Measurements from ENCODE around the gene ACAD11. TPM values are rescaled to one million over a fixed set of nuclear protein-coding genes. Genes with fewer than 3 reads are reported as not detected.

Gene ACAD11
- total RNA-seq, 2 donors from 2014 or later, result 52.8 to 100 TPM

GRCh38 chr3:132544130-132544529 lies 115.5 kb downstream of the ACAD11 start:
- Histone ChIP-seq H3K4me3 (no peak overlapping the region), H3K9me3 (no peaks in the 10 kb centered on the region), H3K27me3 (replicated peaks; ENCODE audit: insufficient read depth) (no peaks in the 10 kb centered on the region), H3K36me3 (peaks cover 9% of the 10 kb centered on the region), H3K4me1 (ENCODE audit: control insufficient read depth in 1 of 2, low read depth in 2 of 2) (peaks cover 0 to 3% of the 10 kb centered on the region in 2 donors), H3K27ac (no peak overlapping the region)
- ATAC-seq (ENCODE audit: insufficient number of reproducible peaks, low FRiP score, low read depth), result no peak
- TF ChIP-seq, protein P1, sequence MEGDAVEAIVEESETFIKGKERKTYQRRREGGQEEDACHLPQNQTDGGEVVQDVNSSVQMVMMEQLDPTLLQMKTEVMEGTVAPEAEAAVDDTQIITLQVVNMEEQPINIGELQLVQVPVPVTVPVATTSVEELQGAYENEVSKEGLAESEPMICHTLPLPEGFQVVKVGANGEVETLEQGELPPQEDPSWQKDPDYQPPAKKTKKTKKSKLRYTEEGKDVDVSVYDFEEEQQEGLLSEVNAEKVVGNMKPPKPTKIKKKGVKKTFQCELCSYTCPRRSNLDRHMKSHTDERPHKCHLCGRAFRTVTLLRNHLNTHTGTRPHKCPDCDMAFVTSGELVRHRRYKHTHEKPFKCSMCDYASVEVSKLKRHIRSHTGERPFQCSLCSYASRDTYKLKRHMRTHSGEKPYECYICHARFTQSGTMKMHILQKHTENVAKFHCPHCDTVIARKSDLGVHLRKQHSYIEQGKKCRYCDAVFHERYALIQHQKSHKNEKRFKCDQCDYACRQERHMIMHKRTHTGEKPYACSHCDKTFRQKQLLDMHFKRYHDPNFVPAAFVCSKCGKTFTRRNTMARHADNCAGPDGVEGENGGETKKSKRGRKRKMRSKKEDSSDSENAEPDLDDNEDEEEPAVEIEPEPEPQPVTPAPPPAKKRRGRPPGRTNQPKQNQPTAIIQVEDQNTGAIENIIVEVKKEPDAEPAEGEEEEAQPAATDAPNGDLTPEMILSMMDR (IDR thresholded peaks at IDR 0.05), result no peak
- DNase-seq (ENCODE audit: low spot score), result no peak

GRCh38 chr3:132543011-132543739 lies 116.4 kb downstream of the ACAD11 start:
- Histone ChIP-seq H3K9me3 (no peaks in the 10 kb centered on the region), H3K36me3 (peaks cover 9% of the 10 kb centered on the region), H3K27ac (peak overlapping the region; percentile 4 to 9), H3K4me3 (no peak overlapping the region), H3K27me3 (replicated peaks; ENCODE audit: insufficient read depth) (no peaks in the 10 kb centered on the region), H3K4me1 (ENCODE audit: control insufficient read depth in 1 of 2, low read depth in 2 of 2) (peaks cover 0 to 3% of the 10 kb centered on the region in 2 donors)
- ATAC-seq (ENCODE audit: insufficient number of reproducible peaks, low FRiP score, low read depth), result no peak
- TF ChIP-seq, protein P1 (IDR thresholded peaks at IDR 0.05), result no peak
- no peak for DNase-seq (ENCODE audit: low spot score)

DNA sequence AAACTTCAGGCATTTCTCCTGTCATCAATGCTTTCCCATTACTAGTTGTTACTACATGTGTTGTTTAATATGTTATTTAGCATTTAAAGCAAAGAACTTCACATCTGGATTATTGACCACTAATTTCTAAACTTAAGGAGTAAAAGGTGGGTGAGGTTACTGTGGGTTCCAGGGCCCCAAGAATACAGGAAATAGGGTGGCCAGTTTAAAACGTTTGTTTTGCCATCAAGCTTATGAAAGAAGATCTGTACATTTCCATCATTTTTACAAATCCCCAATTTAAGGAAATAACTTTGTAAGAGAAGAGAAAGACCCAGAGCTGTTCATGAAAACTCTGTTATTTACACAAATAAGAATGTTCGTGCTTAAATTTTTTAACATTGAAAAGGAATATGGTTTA lies 117.0 kb downstream of the ACAD11 start:
- Histone ChIP-seq H3K4me3 (no peak overlapping the region), H3K27ac (no peak overlapping the region), H3K36me3 (peaks cover 9% of the 10 kb centered on the region), H3K9me3 (no peaks in the 10 kb centered on the region), H3K27me3 (replicated peaks; ENCODE audit: insufficient read depth) (no peaks in the 10 kb centered on the region), H3K4me1 (ENCODE audit: control insufficient read depth in 1 of 2, low read depth in 2 of 2) (peaks cover 0 to 3% of the 10 kb centered on the region in 2 donors)
- ATAC-seq (ENCODE audit: insufficient number of reproducible peaks, low FRiP score, low read depth), result no peak
- TF ChIP-seq, protein P1 (IDR thresholded peaks at IDR 0.05), result no peak
- no peak for DNase-seq (ENCODE audit: low spot score)

- DNase-seq (ENCODE audit: low spot score) (no peak), ATAC-seq (ENCODE audit: insufficient number of reproducible peaks, low FRiP score, low read depth) (no peak)
- H3K27ac ChIP-seq, result no peak overlapping the region
- H3K36me3 ChIP-seq, result peaks cover 13% of the 10 kb centered on the region
- no peaks in the 10 kb centered on the region for H3K9me3 ChIP-seq
- H3K4me3 ChIP-seq, result no peak overlapping the region
- H3K27me3 ChIP-seq (replicated peaks; ENCODE audit: insufficient read depth), result no peaks in the 10 kb centered on the region
- TF ChIP-seq, protein P1 (IDR thresholded peaks at IDR 0.05), result no peak
- peaks cover 5 to 12% of the 10 kb centered on the region in 2 donors for H3K4me1 ChIP-seq (ENCODE audit: control insufficient read depth in 1 of 2, low read depth in 2 of 2)
Observed at GRCh38 chr3:132539681-132540080, 119.9 kb downstream of the ACAD11 start.

DNA sequence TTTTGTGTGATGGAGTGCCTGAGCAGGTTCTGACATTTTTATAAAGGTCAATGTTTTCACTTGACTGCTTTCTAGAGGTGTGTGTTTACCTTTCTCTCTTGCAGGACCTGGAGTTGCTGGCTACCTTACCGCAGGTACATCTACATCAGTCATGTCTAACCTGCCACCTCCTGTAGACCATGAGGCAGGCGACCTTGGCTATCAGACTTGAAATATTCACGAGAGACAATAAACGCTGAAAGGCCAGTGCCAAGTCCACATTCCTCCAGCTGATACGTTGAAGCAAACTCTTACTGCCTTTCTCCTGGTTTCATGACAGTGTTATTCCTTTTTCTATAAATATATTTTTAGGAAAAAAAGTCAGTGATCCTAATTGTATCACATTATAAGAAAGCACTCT lies 121.5 kb downstream of the ACAD11 start:
- Histone ChIP-seq H3K27ac (no peak overlapping the region), H3K36me3 (peaks cover 13% of the 10 kb centered on the region)
- ATAC-seq (ENCODE audit: insufficient number of reproducible peaks, low FRiP score, low read depth), result no peak

More for the DNA sequence above, 121.5 kb downstream of the ACAD11 start:
- TF ChIP-seq, protein P1 (IDR thresholded peaks at IDR 0.05), result no peak
- Histone ChIP-seq H3K9me3 (no peaks in the 10 kb centered on the region), H3K27me3 (replicated peaks; ENCODE audit: insufficient read depth) (no peaks in the 10 kb centered on the region), H3K4me1 (ENCODE audit: control insufficient read depth in 1 of 2, low read depth in 2 of 2) (peaks cover 5 to 12% of the 10 kb centered on the region in 2 donors), H3K4me3 (no peak overlapping the region)
- no peak for DNase-seq (ENCODE audit: low spot score)

Data from thoracic aorta (tissue), 2 donors.